Measurements from ENCODE around the gene WFIKKN2.
"Not testable (repeated sequence)": the region's sequence is repeated elsewhere in the genome, so short reads cannot be mapped to it uniquely, and the experiment has no call there.

Gene WFIKKN2

DNA sequence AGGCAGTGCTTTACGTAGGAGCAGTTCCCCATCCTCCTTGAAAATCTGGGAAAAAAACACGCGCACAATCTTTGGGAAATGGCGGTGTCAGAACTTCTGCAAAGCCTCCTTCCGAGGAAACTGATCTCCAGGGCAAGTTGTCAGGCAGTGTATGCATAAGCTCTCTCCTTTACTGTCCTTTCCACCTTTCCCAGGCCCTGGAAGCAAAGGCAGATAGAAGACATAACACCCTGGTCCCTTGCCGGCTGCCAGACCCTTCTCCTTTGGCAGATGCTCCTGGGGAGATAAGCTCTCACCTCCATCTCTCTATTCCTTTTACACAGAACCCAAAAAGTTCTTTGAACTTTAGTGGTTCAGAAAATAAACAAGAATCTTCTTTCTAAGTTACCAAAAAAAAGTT is 18.4 kb downstream of the WFIKKN2 start:
- no peak for DNase-seq (ENCODE audit: low read depth in 3 of 3)

DNA sequence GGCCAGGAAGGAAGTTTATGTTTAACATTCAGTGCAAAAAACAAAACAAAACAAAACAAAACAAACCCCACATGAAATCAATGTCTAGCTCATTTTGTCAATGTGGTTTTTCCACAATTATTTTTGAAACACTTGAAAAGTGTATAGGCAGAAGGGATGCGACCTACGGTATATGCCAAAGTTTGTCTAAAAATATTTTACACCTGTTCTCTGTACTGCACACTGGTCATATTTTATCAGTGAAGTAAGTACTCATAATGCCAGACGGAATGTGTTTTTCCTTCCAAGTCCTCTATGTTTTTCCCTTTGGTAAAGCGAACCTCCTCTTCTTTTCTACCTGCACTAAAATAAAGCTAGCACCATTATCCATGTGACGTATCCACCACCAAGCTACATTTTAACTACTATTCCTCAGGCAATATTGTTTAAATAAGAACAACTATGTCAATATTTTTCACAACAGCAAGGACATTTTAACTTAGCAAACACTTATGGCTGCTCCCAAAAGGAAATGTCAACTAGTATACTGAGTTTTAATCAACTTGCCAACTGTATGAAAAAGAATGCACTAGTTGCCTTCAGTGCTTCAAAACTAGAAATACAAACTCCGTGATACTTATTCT is 20.4 kb downstream of the WFIKKN2 start:
- no peak for DNase-seq (ENCODE audit: low read depth in 3 of 3)

DNA sequence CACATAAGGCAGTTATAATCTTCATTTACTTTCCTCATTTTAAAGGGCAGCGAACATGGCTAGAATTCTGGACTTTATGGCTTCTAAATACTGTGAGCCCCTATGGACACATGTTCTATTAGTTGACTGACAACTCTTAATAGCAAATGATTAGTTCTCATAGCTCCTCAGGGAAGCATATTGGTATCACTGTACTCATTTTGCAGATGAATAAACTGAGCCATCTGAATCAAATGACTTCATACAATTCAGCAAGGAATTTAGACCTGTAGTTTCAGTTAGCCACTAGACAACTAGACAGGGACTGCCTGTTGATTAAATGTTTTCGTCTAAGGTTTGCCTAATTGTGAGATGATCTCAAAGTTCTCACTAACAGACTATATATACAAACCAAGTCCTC is 21.0 kb downstream of the WFIKKN2 start:
- no peak for DNase-seq (ENCODE audit: low read depth in 3 of 3)

DNA sequence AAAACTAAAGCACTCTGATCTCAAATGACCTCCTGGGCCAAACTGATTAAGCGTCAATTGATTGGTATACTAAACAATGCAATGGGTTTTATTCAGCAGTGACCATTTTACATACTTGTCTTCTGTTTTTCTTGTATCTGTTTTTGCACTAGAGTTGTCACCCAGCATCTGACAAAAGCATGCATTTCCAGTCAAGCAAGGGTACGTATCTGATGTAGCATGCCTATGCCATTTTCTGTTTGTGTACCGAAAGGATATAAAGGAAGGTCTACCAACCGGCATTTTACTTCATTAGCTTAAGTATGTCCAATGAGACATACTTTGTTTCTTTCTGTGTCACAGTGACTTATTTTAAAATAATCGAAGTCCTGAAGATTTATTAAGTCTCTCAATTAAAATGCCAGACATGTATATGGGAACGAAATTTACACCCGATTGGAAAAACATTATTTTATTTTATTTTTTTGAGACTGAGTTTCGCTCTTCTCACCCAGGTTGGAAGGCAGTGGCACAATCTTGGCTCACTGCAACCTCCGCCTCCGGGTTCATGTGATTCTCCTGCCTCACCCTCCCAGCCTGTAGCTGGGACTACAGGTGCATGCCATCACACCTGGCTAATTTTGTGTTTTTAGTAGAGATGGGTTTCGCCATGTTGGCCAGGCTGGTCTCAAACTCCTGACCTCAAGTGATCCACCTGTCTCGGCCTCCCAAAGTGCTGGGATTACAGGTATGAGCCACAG is 23.3 kb downstream of the WFIKKN2 start:
- no peak for DNase-seq (ENCODE audit: low read depth in 3 of 3)

DNA sequence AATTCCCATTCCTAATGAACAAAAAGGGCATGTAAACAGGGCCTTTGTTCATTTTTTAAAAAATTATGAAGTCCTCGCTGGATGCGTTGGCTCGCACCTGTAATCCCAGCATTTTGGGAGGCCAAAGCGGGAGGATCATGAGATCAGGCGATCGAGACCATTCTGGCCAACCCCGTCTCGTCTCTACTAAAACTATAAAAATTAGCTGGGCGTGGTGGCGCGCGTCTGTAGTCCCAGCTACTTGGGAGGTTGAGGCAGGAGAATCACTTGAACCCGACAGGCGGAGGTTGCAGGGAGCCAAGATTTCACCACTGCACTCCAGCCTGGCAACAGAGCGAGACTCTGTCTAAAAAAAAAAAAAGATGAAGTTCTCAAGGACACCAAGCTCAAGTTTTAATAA is 24.3 kb downstream of the WFIKKN2 start:
- not testable (repeated sequence) for DNase-seq (ENCODE audit: low read depth in 3 of 3)

GRCh38 chr17:50861334-50861676 is 25.9 kb downstream of the WFIKKN2 start:
- DNase-seq (ENCODE audit: low read depth in 3 of 3), result no peak

GRCh38 chr17:50861822-50862528 is 26.6 kb downstream of the WFIKKN2 start:
- DNase-seq (ENCODE audit: low read depth in 3 of 3), result no peak

DNA sequence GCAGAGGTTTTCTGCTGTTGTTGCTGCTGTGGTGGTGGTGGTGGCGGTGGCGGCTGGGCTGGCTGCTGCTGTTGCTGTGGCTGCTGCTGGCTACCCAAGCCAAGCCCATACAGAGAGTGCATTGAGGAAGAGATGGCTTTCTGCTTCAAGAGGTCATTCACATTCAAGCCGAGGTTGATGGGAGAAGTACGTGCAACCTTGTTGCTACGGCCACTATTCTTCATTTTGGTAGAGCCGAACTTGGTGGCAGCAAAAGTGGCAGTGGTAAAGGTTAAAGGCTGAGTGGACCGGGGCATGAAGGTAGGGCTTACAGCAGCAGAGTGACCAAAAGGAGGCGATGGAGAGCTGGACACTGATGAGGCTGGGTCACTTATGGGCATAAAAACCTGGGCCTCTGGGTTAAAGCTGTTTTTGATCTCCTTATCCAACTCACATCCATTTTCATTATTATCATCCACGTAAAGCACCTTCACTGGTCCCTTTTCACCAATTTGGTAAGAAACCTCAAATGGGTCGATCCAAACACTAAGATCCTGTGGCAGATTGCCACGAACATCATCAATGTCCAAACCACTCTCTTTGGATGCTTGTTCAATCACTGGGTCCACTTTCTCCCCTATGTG is 27.9 kb downstream of the WFIKKN2 start:
- no peak for DNase-seq (ENCODE audit: low read depth in 3 of 3)

DNA sequence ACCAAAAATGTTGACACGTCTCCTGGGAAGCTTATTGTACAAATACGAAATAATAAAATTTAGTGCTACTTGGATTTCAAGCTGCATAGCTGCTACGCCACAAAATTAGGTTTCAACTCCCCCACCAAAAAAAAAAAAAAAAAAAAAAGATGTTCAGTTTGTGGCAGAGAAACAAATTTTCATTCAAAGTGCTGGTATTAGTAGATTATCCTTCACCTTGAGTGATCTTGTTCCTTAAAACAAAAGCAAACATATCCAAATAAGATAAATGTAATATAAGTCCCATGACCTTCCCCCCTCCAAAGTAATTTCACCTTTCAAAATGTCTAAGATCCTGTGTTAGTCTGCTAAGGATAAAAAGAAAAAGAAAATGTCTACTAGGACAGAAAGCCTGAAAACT is 28.5 kb downstream of the WFIKKN2 start:
- no peak for DNase-seq (ENCODE audit: low read depth in 3 of 3)

- DNase-seq (ENCODE audit: low read depth in 3 of 3), result no peak
These were observed 29.3 kb downstream of the WFIKKN2 start for GRCh38 chr17:50864747-50865059.

DNA sequence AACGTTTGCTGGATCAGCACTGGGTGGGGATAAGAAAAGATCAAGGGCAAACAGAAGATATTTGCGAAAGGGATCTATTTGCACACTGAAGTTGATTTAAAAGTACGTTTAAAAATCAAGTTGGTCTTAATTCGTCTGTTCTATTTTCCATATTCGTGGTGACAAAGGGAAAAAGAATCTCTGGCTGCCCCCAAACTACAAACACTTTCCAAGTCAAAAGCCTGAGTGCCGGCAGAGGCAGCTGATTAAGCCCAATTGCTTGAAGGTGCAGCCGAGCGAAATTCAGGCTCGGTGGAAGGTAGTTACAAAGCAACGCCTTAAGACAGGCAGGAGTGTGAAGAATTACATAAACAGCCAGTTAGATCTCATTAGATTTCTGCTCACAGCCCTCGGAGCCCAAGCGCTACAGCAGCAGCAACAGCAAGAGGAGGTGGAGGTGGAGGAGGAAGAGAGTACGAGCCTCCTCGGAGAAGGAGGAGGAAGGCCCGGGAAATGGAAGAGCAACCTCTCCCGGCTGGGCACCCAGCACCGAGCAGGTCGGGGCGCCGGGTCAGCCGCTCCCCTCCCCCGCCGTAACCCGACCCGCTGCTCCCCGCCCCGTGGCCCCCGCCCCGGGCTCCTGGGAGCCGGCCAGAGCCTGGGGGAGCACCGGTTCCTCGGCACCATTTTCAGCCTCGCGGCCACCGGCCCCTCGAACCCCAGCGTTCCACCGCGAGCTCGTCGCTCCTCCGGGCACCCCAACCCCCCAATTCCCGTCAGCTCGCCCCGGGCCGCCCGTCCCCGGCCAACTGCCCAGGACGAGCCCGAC is 29.9 kb downstream of the WFIKKN2 start:
- peak; percentile 25 to 29 (median 29) for DNase-seq (ENCODE audit: low read depth in 3 of 3)

DNA sequence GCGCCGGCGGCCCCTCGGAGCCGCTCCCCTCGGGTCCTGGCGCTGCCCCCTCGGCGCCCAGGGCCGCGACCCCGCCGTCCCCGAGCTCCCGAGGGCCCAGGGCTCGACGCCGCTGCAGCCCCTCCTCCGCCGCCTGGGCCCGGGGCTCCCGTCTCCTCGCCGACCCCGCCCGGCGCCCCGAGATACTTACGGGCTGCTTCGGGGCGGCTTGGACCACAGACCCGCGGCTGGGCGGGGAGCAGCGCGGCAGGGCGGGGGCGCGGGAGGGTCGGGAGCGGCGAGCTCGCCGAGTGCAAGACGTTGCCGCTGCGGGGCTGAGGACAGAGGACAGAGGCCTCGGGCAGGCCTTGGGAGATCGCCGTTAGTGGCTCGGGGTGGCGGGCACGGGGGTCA is 30.5 kb downstream of the WFIKKN2 start:
- DNase-seq (ENCODE audit: low read depth in 3 of 3), result no peak

- DNase-seq (ENCODE audit: low read depth in 3 of 3), result peak; percentile 89 to 95 (median 93)
These were observed 31.0 kb downstream of the WFIKKN2 start, which contains the start of gene TOB1 for GRCh38 chr17:50866261-50866949. Gene TOB1 (minus strand): TSS chr17:50866354. CDS start chr17:50864017, 2,337 bp downstream.

DNA sequence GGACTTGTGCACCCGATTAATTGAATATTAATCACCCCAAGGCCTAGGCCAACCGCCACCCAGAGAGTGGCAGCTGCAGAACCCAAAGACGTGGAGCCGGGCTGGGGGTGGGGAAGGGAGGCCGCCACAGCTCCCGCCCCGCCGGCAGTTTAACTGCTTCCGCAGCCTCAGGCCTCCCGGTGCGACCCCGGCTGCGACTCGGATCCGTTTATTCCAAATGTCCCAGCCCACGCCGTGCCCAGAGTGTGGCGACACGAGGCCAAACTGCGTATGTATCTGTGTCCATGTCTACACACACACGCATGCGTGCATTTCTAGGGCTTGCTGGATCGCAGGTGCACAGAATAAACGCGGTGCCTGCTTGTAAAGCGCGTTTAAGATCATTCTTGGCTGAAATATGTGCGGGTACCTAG is 31.6 kb downstream of the WFIKKN2 start:
- peak; percentile 29 to 43 (median 34) for DNase-seq (ENCODE audit: low read depth in 3 of 3)

DNA sequence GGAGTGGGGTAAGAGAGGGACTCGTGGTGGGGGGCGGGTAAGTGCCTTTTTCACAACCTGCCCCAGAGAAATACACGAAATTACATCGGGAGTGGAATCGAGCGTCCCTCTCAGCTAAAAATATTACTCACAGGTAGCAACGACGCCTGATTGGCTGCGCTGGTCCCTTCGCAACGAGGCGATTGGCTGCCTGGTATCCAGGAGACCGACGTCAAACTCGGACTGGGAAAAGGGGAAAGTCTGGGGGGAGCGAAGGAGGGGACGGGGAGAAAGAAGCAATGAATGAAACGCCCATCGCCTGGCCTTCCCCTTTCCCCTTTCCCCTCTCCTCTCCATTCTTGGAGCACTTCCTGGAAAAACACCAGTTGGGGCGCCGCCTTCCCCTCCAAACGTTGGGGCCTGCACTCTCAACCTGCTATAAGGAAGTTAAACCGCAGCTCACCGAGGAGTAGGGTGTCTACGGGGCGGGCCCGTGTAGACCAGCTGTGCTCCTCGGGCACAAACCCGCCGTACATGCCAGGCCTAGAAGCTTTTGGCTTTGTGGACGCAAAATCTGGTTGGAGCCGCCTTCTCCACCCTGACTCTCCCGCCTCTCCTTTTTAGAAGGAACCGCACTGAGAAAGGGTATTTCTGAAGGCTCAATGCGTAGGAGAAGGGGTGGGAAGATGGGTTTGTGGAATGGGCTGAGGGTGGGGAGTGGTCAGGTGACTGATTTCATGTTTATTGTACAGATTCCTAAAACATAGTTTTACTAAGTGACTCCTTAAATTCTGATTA is 32.2 kb downstream of the WFIKKN2 start:
- peak; percentile 59 to 71 (median 68) for DNase-seq (ENCODE audit: low read depth in 3 of 3)

GRCh38 chr17:50868140-50868438 is 32.7 kb downstream of the WFIKKN2 start:
- DNase-seq (ENCODE audit: low read depth in 3 of 3), result no peak

DNA sequence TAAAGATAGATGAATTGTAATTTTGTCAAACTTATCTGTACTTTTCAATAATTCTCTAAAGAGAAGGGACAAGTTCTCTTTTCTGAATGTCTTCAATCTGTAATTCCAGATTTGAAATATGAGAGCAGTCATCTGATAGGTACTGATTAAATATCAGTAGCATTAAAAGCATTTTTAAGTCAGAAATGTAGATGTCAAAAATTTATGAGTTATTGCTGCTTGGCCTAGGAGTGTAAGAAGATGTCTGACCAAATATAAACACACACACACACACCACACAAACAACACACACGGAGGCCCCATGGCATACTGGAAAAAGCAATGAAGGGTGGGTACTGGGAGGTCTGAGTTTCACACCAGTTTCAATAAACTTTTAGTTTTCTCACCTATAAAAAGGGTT is 33.2 kb downstream of the WFIKKN2 start:
- no peak for DNase-seq (ENCODE audit: low read depth in 3 of 3)

GRCh38 chr17:50871364-50871763 is 36.0 kb downstream of the WFIKKN2 start:
- DNase-seq (ENCODE audit: low read depth in 3 of 3), result no peak

- DNase-seq (ENCODE audit: low read depth in 3 of 3), result no peak
These were observed 36.5 kb downstream of the WFIKKN2 start for GRCh38 chr17:50871898-50872297.

- peak in 1 of 3 experiments; percentile 29 for DNase-seq (ENCODE audit: low read depth in 3 of 3)
These were observed 37.5 kb downstream of the WFIKKN2 start for GRCh38 chr17:50872710-50873424.

Measured in stimulated activated CD4-positive, alpha-beta T cell treated with anti-CD3 and anti-CD28 coated beads, TNF-alpha, amount 100 ng/mL, for 4 hours (primary cell).